K562 (cell line): ENCODE data around the gene GNG7. TPM values are rescaled to one million over a fixed set of nuclear protein-coding genes. Genes with fewer than 3 reads are reported as not detected.

Source experiments
- ARNT ChIP-seq, 2 experiments: fragments of 450-650 bp; IDR thresholded peaks; 2 replicates each; pipeline ENCODE4 v1.6.1; 2016; ENCODE audit warnings: mild to moderate bottlenecking in 1 of 2
- CAMTA2 ChIP-seq: fragments of 250-450 bp; sonication (Bioruptor Pico); conservative IDR thresholded peaks from 2 replicates; pipeline ENCODE4 v1.5.1; 2022
- ILK ChIP-seq: fragments of 450-650 bp; IDR thresholded peaks from 2 replicates; pipeline ENCODE4 v1.6.1; 2016; ENCODE audit warnings: missing genetic modification characterization, low read depth, mild to moderate bottlenecking, missing compliant biosample characterization, moderate library complexity, borderline replicate concordance
- JUND ChIP-seq, 2 experiments: IDR thresholded peaks; 2 replicates in 1 of 2; 3 replicates in 1 of 2; pipeline ENCODE4 v1.6.1; 2011; ENCODE audit warnings: borderline replicate concordance in 2 of 2, low read depth in 2 of 2, low read length in 2 of 2, improper control_type of control experiment in 1 of 2, missing biosample characterization in 1 of 2, missing genetic modification characterization in 1 of 2, missing genetic modification reagents in 1 of 2
- KAT7 ChIP-seq: sonication (generic); formaldehyde crosslinking; IDR thresholded peaks from 2 replicates; pipeline ENCODE4 v1.8.0; 2022; ENCODE audit warnings: missing genetic modification reagents, mild to moderate bottlenecking, borderline replicate concordance
- NCOA4 ChIP-seq: fragments of 450-650 bp; IDR thresholded peaks from 2 replicates; pipeline ENCODE4 v1.6.1; 2018; ENCODE audit warnings: mild to moderate bottlenecking; ENCODE audit not compliant: partially characterized antibody
- NR3C1 ChIP-seq: sonication (generic); formaldehyde crosslinking; IDR thresholded peaks from 2 replicates; pipeline ENCODE4 v1.8.1; 2022; ENCODE audit warnings: missing genetic modification reagents
- PRPF4 ChIP-seq: fragments of 200-400 bp; formaldehyde crosslinking; IDR thresholded peaks from one replicate; pipeline ENCODE4 v1.6.1; 2017; ENCODE audit warnings: low read length, low read depth, mild to moderate bottlenecking; ENCODE audit not compliant: insufficient read depth, poor library complexity, severe bottlenecking
- RAD21 ChIP-seq, 2 experiments: fragments of 250-450 bp in 1 of 2; fragments of 450-650 bp in 1 of 2; sonication (Bioruptor Pico) in 1 of 2; formaldehyde crosslinking in 1 of 2; IDR thresholded peaks in 1 of 2; conservative IDR thresholded peaks in 1 of 2; 2 replicates each; pipeline versions ENCODE4 v1.4.0 to v1.8.0; 2020 to 2022; ENCODE audit warnings: mild to moderate bottlenecking in 2 of 2, moderate library complexity in 1 of 2
- RBBP5 ChIP-seq: fragments of 200-600 bp; sonication (generic); IDR thresholded peaks from 2 replicates; pipeline ENCODE4 v1.6.1; 2012; ENCODE audit warnings: borderline replicate concordance, mild to moderate bottlenecking, low read length, control low read depth, inconsistent platforms; ENCODE audit not compliant: insufficient read depth, poor library complexity, severe bottlenecking
- RBM17 ChIP-seq: fragments of 200-400 bp; formaldehyde crosslinking; IDR thresholded peaks from 2 replicates; pipeline ENCODE4 v1.6.1; 2017; ENCODE audit warnings: low read depth, mild to moderate bottlenecking, low read length, borderline replicate concordance
- SMAD2 ChIP-seq: fragments of 150-350 bp; IDR thresholded peaks from 2 replicates; pipeline ENCODE4 v1.6.1; 2014; ENCODE audit warnings: low read depth, mild to moderate bottlenecking, low read length
- SP1 ChIP-seq: sonication (generic); formaldehyde crosslinking; IDR thresholded peaks from 2 replicates; pipeline ENCODE4 v1.8.1; 2022; ENCODE audit warnings: mild to moderate bottlenecking, missing genetic modification reagents
- U2AF2 ChIP-seq: fragments of 200-400 bp; formaldehyde crosslinking; optimal IDR thresholded peaks from 2 replicates; pipeline ENCODE3; 2017; ENCODE audit warnings: low read depth, mild to moderate bottlenecking, low read length
- ZKSCAN3 ChIP-seq: fragments of 250-450 bp; sonication (Bioruptor Pico); IDR thresholded peaks from 2 replicates; pipeline ENCODE4 v1.4.0; 2020
- polyA plus RNA-seq, 8 experiments: library from polyadenylated mRNA; depleted of rRNA in 4 of 8; stranded (reverse) in 5 of 8; unstranded in 3 of 8; fragments of >200 nt; fragmentation: Nextera tagmentation in 2 of 8; fragmentation: Illumina TruSeq in 1 of 8; extraction: Ambion mirVana in 2 of 8; extraction: Trizol in 1 of 8; gene quantifications; 2 replicates each; pipeline versions ENCODE4 v1.2.1 to v1.2.3, GENCODE V29; 2011 to 2014; ENCODE audit warnings: inconsistent platforms in 1 of 8, missing spikeins in 1 of 8
- total RNA-seq, 7 experiments: library from RNA; depleted of rRNA in 6 of 7; stranded (reverse); fragments of >200 nt in 6 of 7; fragmentation: Illumina TruSeq in 2 of 7; extraction: Trizol in 2 of 7; gene quantifications; 2 replicates each; pipeline versions ENCODE4 v1.2.1 to v1.2.3, GENCODE V29; 2011 to 2021; ENCODE audit warnings: low replicate concordance in 1 of 7
- TF ChIP-seq, protein P1 (sequence below): fragments of 250-450 bp; sonication (Bioruptor Pico); IDR thresholded peaks from 2 replicates; pipeline ENCODE4 v1.4.0; 2020
- TF ChIP-seq, protein P2 (sequence below): fragments of 450-650 bp; formaldehyde crosslinking; IDR thresholded peaks from 2 replicates; pipeline ENCODE4 v1.4.0; 2022; ENCODE audit warnings: missing genetic modification characterization

Gene GNG7
- total and polyA plus RNA-seq, 9 of the 15 experiments (the other 6 are each of a cell fraction or from before 2014, with no cell fraction given), result 0.01 to 0.20 (median 0.06) TPM; not detected in 1

- TF ChIP-seq, protein P1, sequence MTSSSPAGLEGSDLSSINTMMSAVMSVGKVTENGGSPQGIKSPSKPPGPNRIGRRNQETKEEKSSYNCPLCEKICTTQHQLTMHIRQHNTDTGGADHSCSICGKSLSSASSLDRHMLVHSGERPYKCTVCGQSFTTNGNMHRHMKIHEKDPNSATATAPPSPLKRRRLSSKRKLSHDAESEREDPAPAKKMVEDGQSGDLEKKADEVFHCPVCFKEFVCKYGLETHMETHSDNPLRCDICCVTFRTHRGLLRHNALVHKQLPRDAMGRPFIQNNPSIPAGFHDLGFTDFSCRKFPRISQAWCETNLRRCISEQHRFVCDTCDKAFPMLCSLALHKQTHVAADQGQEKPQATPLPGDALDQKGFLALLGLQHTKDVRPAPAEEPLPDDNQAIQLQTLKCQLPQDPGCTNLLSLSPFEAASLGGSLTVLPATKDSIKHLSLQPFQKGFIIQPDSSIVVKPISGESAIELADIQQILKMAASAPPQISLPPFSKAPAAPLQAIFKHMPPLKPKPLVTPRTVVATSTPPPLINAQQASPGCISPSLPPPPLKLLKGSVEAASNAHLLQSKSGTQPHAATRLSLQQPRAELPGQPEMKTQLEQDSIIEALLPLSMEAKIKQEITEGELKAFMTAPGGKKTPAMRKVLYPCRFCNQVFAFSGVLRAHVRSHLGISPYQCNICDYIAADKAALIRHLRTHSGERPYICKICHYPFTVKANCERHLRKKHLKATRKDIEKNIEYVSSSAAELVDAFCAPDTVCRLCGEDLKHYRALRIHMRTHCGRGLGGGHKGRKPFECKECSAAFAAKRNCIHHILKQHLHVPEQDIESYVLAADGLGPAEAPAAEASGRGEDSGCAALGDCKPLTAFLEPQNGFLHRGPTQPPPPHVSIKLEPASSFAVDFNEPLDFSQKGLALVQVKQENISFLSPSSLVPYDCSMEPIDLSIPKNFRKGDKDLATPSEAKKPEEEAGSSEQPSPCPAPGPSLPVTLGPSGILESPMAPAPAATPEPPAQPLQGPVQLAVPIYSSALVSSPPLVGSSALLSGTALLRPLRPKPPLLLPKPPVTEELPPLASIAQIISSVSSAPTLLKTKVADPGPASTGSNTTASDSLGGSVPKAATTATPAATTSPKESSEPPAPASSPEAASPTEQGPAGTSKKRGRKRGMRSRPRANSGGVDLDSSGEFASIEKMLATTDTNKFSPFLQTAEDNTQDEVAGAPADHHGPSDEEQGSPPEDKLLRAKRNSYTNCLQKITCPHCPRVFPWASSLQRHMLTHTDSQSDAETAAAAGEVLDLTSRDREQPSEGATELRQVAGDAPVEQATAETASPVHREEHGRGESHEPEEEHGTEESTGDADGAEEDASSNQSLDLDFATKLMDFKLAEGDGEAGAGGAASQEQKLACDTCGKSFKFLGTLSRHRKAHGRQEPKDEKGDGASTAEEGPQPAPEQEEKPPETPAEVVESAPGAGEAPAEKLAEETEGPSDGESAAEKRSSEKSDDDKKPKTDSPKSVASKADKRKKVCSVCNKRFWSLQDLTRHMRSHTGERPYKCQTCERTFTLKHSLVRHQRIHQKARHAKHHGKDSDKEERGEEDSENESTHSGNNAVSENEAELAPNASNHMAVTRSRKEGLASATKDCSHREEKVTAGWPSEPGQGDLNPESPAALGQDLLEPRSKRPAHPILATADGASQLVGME (CRISPR knock-in tag), result no peak
- no peak for TF ChIP-seq NR3C1 (CRISPR knock-in tag)
- no peak for TF ChIP-seq SMAD2
- TF ChIP-seq, protein P2, sequence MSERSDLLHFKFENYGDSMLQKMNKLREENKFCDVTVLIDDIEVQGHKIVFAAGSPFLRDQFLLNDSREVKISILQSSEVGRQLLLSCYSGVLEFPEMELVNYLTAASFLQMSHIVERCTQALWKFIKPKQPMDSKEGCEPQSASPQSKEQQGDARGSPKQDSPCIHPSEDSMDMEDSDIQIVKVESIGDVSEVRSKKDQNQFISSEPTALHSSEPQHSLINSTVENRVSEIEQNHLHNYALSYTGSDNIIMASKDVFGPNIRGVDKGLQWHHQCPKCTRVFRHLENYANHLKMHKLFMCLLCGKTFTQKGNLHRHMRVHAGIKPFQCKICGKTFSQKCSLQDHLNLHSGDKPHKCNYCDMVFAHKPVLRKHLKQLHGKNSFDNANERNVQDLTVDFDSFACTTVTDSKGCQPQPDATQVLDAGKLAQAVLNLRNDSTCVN (CRISPR knock-in tag), result no peak
- TF ChIP-seq SP1 (CRISPR knock-in tag), result no peak
- TF ChIP-seq U2AF2, result no peak
- TF ChIP-seq RBBP5, result no peak
- TF ChIP-seq ARNT (IDR thresholded peaks at IDR 0.05), result no peak
- TF ChIP-seq ZKSCAN3 (CRISPR knock-in tag), result no peak
- no peak for TF ChIP-seq JUND (IDR thresholded peaks at IDR 0.05; ENCODE audit: borderline replicate concordance, low read depth, low read length)
- TF ChIP-seq JUND (tag; IDR thresholded peaks at IDR 0.05; ENCODE audit: borderline replicate concordance, low read depth, low read length), result 0 out of 3 replicates have a peak, but pooled peaks have one; percentile 11
- TF ChIP-seq CAMTA2 (CRISPR knock-in tag), result no peak
- TF ChIP-seq NCOA4, result no peak
- TF ChIP-seq KAT7, result 0 out of 2 replicates have a peak, but pooled peaks have one; percentile 86
- TF ChIP-seq RBM17, result no peak
- TF ChIP-seq PRPF4, result no peak
- 0 out of 4 replicates have a peak, but pooled peaks of 1 of the 2 experiments have one; percentile 0 for TF ChIP-seq RAD21 (CRISPR knock-in tag; conservative IDR thresholded peaks at IDR 0.05 in 1 of 2, IDR thresholded peaks at IDR 0.05 in 1 of 2)
- no peak for TF ChIP-seq ILK (tag)
These were observed 225.9 kb downstream of the GNG7 start (continued) for GRCh38 chr19:2476451-2477140.
